ENCODE results near the gene NTF3. TPM values are rescaled to one million over a fixed set of nuclear protein-coding genes. Genes with fewer than 3 reads are reported as not detected.

The NTF3 gene
- total RNA-seq, 1 experiment from 2014 or later, result not detected

DNA sequence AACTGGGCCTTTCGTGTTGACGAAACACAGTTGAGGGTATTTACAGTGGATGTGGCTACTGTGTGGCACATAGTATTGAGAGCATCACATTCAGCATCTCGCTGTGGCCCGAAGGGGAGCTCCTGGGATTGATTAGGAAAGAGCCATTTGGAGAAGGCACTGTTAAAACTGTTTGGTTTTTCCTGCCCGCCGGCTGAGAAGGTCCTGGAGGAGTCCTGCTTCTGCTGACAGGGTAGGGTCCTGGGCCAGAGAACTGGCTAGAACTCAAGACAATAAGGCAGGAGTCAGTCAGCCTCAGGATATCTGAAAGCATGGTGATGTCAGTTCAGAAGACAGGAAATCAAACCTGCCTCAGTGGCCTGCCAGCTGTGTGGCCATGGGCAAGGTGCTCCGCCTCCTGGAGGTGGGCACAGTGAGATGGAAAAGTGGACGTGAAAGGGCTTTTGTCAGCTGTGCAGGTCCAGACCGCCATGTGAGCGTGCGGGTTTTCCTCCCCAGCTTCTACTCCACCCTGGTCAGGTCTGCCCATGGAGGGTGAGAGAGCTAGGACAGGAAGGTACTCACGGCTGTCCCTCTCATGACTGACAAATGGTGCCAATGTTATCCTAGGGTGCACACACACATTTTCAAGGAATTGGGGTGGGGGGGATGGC, 92.3 kb downstream of the NTF3 start:
- POLR2A ChIA-PET, result no interaction called here
- in situ Hi-C loops (cut with HindIII; ENCODE audit: low pct_unique_long_range_greater_than_20kb, low sequenced_read_pairs), result no loop called here
- TF ChIP-seq CTCF (IDR thresholded peaks at IDR 0.05), result no peak
- no peak for TF ChIP-seq TCF7L2 (IDR thresholded peaks at IDR 0.05; ENCODE audit: low read depth, low read length)
- no peaks in the 10 kb centered on the region for H3K4me1 ChIP-seq (ENCODE audit: control insufficient read depth, insufficient read depth, low read length)
- no peak overlapping the region for H3K27ac ChIP-seq (ENCODE audit: low read length)
- no TSS peak for BruUV-seq (replicated peaks)
- H3K9me3 ChIP-seq (ENCODE audit: control insufficient read depth, insufficient read depth, low read depth, low read length), result no peaks in the 10 kb centered on the region
- CTCF ChIA-PET, result no interaction called here
- no peaks in the 10 kb centered on the region for H3K27me3 ChIP-seq (ENCODE audit: control insufficient read depth, insufficient read depth, low read length)
- no peak overlapping the region for H3K4me3 ChIP-seq (ENCODE audit: low read depth in 2 of 2, low read length in 2 of 2)
- H3K36me3 ChIP-seq (ENCODE audit: control insufficient read depth, insufficient read depth, low read length), result no peaks in the 10 kb centered on the region
- intact Hi-C loops (cut with micrococcal nuclease; ENCODE audit: unreplicated experiment), result no loop called here
- ATAC-seq (no peak), DNase-seq (ENCODE audit: low read depth, low spot score) (no peak)

GRCh38 chr12:5524769-5525436, 93.0 kb downstream of the NTF3 start:
- BruUV-seq (replicated peaks), result no TSS peak
- H3K9me3 ChIP-seq (ENCODE audit: control insufficient read depth, insufficient read depth, low read depth, low read length), result no peaks in the 10 kb centered on the region
- ChIA-PET CTCF (no interaction called here), POLR2A (no interaction called here)
- no peak overlapping the region for H3K27ac ChIP-seq (ENCODE audit: low read length)
- DNase-seq (ENCODE audit: low read depth, low spot score), result no peak
- no peak for ATAC-seq
- H3K4me1 ChIP-seq (ENCODE audit: control insufficient read depth, insufficient read depth, low read length), result no peaks in the 10 kb centered on the region
- H3K27me3 ChIP-seq (ENCODE audit: control insufficient read depth, insufficient read depth, low read length), result no peaks in the 10 kb centered on the region
- in situ Hi-C loops (cut with HindIII; ENCODE audit: low pct_unique_long_range_greater_than_20kb, low sequenced_read_pairs) (no loop called here), intact Hi-C loops (cut with micrococcal nuclease; ENCODE audit: unreplicated experiment) (no loop called here)
- H3K36me3 ChIP-seq (ENCODE audit: control insufficient read depth, insufficient read depth, low read length), result no peaks in the 10 kb centered on the region
- H3K4me3 ChIP-seq (ENCODE audit: low read depth in 2 of 2, low read length in 2 of 2), result no peak overlapping the region
- TF ChIP-seq, protein P1, sequence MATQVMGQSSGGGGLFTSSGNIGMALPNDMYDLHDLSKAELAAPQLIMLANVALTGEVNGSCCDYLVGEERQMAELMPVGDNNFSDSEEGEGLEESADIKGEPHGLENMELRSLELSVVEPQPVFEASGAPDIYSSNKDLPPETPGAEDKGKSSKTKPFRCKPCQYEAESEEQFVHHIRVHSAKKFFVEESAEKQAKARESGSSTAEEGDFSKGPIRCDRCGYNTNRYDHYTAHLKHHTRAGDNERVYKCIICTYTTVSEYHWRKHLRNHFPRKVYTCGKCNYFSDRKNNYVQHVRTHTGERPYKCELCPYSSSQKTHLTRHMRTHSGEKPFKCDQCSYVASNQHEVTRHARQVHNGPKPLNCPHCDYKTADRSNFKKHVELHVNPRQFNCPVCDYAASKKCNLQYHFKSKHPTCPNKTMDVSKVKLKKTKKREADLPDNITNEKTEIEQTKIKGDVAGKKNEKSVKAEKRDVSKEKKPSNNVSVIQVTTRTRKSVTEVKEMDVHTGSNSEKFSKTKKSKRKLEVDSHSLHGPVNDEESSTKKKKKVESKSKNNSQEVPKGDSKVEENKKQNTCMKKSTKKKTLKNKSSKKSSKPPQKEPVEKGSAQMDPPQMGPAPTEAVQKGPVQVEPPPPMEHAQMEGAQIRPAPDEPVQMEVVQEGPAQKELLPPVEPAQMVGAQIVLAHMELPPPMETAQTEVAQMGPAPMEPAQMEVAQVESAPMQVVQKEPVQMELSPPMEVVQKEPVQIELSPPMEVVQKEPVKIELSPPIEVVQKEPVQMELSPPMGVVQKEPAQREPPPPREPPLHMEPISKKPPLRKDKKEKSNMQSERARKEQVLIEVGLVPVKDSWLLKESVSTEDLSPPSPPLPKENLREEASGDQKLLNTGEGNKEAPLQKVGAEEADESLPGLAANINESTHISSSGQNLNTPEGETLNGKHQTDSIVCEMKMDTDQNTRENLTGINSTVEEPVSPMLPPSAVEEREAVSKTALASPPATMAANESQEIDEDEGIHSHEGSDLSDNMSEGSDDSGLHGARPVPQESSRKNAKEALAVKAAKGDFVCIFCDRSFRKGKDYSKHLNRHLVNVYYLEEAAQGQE (IDR thresholded peaks at IDR 0.05; ENCODE audit: insufficient read depth in 1 of 2, low read depth in 2 of 2, low read length in 1 of 2), result no peak
- TF ChIP-seq POLR2AphosphoS5 (IDR thresholded peaks at IDR 0.05; ENCODE audit: low read depth, low read length) (no peak), TCF7L2 (IDR thresholded peaks at IDR 0.05; ENCODE audit: low read depth, low read length) (no peak), SIN3A (IDR thresholded peaks at IDR 0.05; ENCODE audit: borderline replicate concordance, insufficient read depth, low read depth, low read length) (no peak), CTCF (IDR thresholded peaks at IDR 0.05) (no peak)

Measured in Panc1 (cell line).